ENCODE results near the gene CHCHD10. TPM values are rescaled to one million over a fixed set of nuclear protein-coding genes. Genes with fewer than 3 reads are reported as not detected.
A peak's percentile ranks its signal among the peaks of the same experiment; 100 is the strongest.

Gene CHCHD10
- total RNA-seq, 4 donors from 2014 or later = 22.9 to 97.7 (median 44.6) TPM

DNA sequence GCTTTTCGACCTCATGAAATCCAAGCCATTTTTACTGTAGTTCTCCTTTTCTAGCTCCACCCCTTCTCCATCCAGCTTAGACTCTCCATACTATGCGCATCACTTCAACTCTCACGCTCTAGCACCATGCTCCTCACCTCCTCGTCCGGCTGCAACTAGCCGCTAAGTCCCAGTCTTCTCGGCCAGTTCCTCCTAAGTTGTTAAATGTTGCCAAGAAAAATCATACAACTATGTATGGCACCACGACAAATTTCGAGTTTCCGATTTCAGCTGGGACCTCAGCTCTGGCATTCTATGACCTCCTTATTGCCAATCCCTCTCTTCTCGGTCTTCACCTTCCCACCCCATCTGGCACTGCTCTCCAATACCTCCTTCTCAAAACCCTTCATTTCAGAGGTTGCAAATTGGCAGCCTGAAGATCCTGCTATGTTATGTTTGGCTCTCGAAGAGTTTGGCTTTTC, 17.9 kb downstream of the CHCHD10 start:
- 66% methylated on average over 12 of the region's 12 CpGs for WGBS
- H3K4me1 ChIP-seq = peaks cover 10 to 26% (median 22%) of the 10 kb centered on the region in 4 donors
- TF ChIP-seq EP300 (IDR thresholded peaks at IDR 0.05) = no peak
- TF ChIP-seq POLR2AphosphoS5 (IDR thresholded peaks at IDR 0.05) = no peak
- TF ChIP-seq, protein P1, sequence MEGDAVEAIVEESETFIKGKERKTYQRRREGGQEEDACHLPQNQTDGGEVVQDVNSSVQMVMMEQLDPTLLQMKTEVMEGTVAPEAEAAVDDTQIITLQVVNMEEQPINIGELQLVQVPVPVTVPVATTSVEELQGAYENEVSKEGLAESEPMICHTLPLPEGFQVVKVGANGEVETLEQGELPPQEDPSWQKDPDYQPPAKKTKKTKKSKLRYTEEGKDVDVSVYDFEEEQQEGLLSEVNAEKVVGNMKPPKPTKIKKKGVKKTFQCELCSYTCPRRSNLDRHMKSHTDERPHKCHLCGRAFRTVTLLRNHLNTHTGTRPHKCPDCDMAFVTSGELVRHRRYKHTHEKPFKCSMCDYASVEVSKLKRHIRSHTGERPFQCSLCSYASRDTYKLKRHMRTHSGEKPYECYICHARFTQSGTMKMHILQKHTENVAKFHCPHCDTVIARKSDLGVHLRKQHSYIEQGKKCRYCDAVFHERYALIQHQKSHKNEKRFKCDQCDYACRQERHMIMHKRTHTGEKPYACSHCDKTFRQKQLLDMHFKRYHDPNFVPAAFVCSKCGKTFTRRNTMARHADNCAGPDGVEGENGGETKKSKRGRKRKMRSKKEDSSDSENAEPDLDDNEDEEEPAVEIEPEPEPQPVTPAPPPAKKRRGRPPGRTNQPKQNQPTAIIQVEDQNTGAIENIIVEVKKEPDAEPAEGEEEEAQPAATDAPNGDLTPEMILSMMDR (IDR thresholded peaks at IDR 0.05) = no peak
- no peak for TF ChIP-seq POLR2A (IDR thresholded peaks at IDR 0.05; ENCODE audit: low read depth)
- H3K9me3 ChIP-seq = no peaks in the 10 kb centered on the region
- no peak for DNase-seq (ENCODE audit: extremely low spot score)
- H3K27me3 ChIP-seq = no peaks in the 10 kb centered on the region
- peak overlapping the region; percentile 61 to 90 (median 86) for H3K4me3 ChIP-seq
- peaks cover 0 to 9% (median 5%) of the 10 kb centered on the region in 4 donors for H3K36me3 ChIP-seq
- intact Hi-C loops (cut with DNase I) = loop anchor here (5.0 kb wide), 1 partner anchor 33 kb away; no protein-coding TSS in a partner anchor
- H3K27ac ChIP-seq (replicated peaks in 1 of 4) = peak overlapping the region in 2 of 4 donors; percentile 91 to 92

DNA sequence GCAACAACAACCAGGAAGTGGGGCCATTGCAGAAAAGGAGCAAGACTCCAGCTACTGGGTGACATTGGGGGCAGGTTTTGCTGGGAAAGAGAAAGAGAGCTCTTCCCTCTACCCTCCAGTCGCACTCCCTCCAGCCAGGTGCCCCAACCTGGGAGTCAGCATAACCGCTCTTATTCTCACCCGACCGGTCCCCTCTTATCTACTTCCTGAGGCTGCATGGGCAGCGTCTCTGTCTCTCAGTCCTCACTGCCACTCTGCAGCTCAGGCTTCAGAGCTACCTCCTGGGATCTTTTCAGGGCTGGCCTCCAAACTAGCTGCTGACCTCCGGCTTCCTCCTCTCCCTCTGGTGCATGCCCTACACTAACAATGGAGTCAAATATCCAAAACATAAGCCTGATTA, 22.0 kb downstream of the CHCHD10 start:
- Histone ChIP-seq H3K9me3 (peaks cover 0 to 5% (median 0%) of the 10 kb centered on the region in 4 donors), H3K27me3 (no peaks in the 10 kb centered on the region), H3K36me3 (peaks cover 16 to 50% (median 40%) of the 10 kb centered on the region in 4 donors), H3K4me3 (no peak overlapping the region), H3K27ac (replicated peaks in 1 of 4) (no peak overlapping the region), H3K4me1 (peaks cover 16 to 36% (median 21%) of the 10 kb centered on the region in 4 donors)
- DNase-seq (ENCODE audit: extremely low spot score) = no peak
- TF ChIP-seq POLR2AphosphoS5 (IDR thresholded peaks at IDR 0.05) (no peak), POLR2A (IDR thresholded peaks at IDR 0.05; ENCODE audit: low read depth) (no peak), EP300 (IDR thresholded peaks at IDR 0.05) (no peak)
- TF ChIP-seq, protein P1 (IDR thresholded peaks at IDR 0.05) = no peak
- intact Hi-C loops (cut with DNase I) = no loop called here
- 90% methylated on average over 6 of the region's 6 CpGs for WGBS

DNA sequence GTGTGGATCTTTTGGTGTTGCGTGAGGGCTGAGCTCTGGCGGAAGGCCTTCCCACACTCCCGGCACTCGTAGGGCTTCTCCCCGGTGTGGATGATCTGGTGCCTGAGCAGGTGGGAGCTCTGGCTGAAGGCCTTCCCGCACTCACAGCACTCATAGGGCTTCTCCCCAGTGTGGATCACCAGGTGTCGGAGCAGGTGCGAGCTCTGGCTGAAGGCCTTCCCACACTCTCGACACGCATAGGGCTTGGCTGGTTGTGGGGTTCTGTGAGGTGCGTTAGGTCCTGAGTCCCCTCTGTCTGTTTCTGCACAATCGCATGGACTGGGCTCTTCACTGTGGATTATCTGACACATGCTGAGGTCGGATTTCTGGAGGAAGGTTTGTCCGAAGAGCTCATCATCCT, 23.3 kb downstream of the CHCHD10 start:
- no peak overlapping the region for H3K27ac ChIP-seq (replicated peaks in 1 of 4)
- H3K27me3 ChIP-seq = no peaks in the 10 kb centered on the region
- H3K4me3 ChIP-seq = no peak overlapping the region
- peaks cover 16 to 50% (median 40%) of the 10 kb centered on the region in 4 donors for H3K36me3 ChIP-seq
- peaks cover 0 to 5% (median 0%) of the 10 kb centered on the region in 4 donors for H3K9me3 ChIP-seq
- WGBS = 97% methylated on average over 12 of the region's 14 CpGs
- TF ChIP-seq, protein P1 (IDR thresholded peaks at IDR 0.05) = no peak
- TF ChIP-seq EP300 (IDR thresholded peaks at IDR 0.05) (no peak), POLR2AphosphoS5 (IDR thresholded peaks at IDR 0.05) (no peak)
- DNase-seq (ENCODE audit: extremely low spot score) = no peak
- intact Hi-C loops (cut with DNase I) = no loop called here
- H3K4me1 ChIP-seq = peaks cover 5 to 23% (median 10%) of the 10 kb centered on the region in 4 donors

DNA sequence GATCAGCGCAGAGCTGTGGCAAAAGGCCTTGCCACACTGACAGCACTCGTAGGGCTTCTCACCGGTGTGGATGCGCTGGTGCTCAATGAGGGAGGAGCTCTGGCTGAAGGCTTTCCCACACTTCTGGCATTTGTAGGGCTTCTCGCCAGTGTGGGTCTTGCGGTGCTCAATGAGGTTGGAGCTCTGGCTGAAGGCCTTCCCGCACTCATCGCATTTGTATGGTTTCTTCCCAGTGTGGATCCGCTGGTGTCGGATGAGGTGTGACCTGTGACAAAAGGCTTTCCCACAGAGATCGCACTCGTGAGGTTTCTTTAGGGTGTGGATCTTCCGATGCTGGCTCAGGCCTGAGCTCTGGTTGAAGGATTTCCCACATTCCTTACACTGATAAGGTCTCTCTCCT, 23.8 kb downstream of the CHCHD10 start:
- WGBS = 94% methylated on average over 13 of the region's 13 CpGs
- Histone ChIP-seq H3K9me3 (peaks cover 0 to 5% (median 0%) of the 10 kb centered on the region in 4 donors), H3K36me3 (peaks cover 16 to 50% (median 40%) of the 10 kb centered on the region in 4 donors), H3K27me3 (no peaks in the 10 kb centered on the region), H3K4me3 (no peak overlapping the region), H3K4me1 (peaks cover 5 to 22% (median 10%) of the 10 kb centered on the region in 4 donors), H3K27ac (replicated peaks in 1 of 4) (no peak overlapping the region)
- TF ChIP-seq POLR2AphosphoS5 (IDR thresholded peaks at IDR 0.05) (no peak), EP300 (IDR thresholded peaks at IDR 0.05) (no peak), POLR2A (IDR thresholded peaks at IDR 0.05; ENCODE audit: low read depth) (no peak)
- TF ChIP-seq, protein P1 (IDR thresholded peaks at IDR 0.05) = no peak
- no peak for DNase-seq (ENCODE audit: extremely low spot score)
- intact Hi-C loops (cut with DNase I) = no loop called here

DNA sequence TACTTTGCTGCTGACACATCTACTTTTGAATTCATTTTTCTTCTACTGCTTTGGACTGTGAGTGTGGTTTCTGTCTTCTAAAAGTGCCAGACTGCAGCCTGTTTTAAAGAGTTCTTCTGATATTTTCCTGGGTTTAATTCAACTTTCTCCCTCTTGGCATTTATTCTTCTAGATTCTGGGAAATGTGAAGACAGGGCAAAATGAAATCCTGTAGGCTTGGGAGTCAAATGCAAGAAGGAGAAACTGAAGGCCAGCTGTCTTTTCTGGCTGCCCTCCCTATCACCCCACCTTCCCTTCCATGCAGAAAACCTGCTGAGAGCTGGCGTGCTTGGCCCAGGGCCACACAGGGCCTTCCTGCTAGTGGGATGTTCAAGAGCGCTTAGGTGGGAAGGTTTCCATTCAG, 24.5 kb downstream of the CHCHD10 start:
- 94% methylated on average over 2 of the region's 2 CpGs for WGBS
- Histone ChIP-seq H3K9me3 (peaks cover 0 to 5% (median 0%) of the 10 kb centered on the region in 4 donors), H3K36me3 (peaks cover 16 to 50% (median 40%) of the 10 kb centered on the region in 4 donors), H3K27me3 (no peaks in the 10 kb centered on the region), H3K4me1 (peaks cover 5 to 22% (median 10%) of the 10 kb centered on the region in 4 donors), H3K4me3 (no peak overlapping the region), H3K27ac (replicated peaks in 1 of 4) (peak overlapping the region in 1 of 4 donors; percentile 12)
- intact Hi-C loops (cut with DNase I) = no loop called here
- DNase-seq (ENCODE audit: extremely low spot score) = no peak
- no peak for TF ChIP-seq POLR2A (IDR thresholded peaks at IDR 0.05; ENCODE audit: low read depth)
- no peak for TF ChIP-seq POLR2AphosphoS5 (IDR thresholded peaks at IDR 0.05)
- TF ChIP-seq, protein P1 (IDR thresholded peaks at IDR 0.05) = no peak
- TF ChIP-seq EP300 (IDR thresholded peaks at IDR 0.05) = no peak
